Islet of Langerhans (tissue), 1 donor: ENCODE measurements around the gene DNAJC22.
"Not testable (repeated sequence)": the region's sequence is repeated elsewhere in the genome, so short reads cannot be mapped to it uniquely, and the experiment has no call there.

Source experiments
- FAIRE-seq: peaks from one replicate; lab custom pipeline; 2011; peaks lifted over from hg19 to GRCh38; lab: Jason Lieb, UNC

The DNAJC22 gene

DNA sequence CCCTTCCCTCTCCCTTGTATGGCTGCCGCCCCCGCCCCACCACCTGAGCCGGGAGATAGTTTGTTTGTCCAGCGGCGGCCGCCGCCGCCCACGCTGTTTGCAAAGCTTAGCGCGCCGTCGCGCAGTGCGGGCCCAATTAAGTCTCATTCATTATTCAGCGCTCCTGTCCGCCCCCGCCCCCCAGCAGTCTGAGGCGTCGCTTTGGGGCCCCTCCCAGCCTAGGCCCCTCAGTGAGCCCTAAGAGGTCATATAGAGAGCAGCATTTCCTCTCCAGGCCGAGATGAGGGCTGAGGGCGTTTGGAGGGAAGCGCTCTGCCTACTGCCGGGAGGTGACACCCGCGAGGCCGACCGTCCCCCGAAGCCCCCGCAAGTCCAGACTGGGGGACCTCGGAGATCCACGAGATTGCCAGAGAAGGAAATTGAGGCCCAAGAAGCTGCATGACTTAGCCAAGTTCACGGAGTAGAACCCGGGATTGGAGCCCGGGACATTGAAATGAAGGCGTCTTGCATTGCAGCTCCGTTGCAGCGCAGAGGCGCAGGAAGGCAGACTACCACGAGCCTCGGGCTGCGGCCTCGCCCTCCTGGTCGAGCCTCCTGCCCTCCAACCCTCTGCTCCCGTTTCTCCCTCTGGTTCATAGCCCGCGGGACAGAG lies at the start of gene DNAJC22:
DNAJC22 (plus strand) TSS at position 230 of the 652 bp plus-strand sequence. CDS start 1,985 bp downstream, outside the sequence.
- FAIRE-seq, result no peak

DNA sequence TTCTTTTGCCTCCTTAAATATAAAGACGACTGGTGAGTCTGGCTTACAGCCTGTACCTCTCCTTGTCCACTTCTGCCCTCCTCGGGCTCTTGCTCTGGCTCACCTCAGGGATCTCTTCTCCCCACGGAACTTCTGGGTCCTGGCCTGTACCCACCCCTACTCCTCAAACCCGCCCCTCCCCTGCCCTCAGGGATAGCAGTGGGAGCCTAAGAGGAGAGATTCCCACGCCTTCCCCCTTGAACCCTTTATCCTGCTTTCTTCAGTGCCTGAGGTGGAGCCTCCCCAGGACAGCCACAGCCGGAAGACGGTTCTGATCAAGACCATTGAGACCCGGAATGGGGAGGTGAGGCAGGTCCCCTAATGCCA lies 49.0 kb upstream of the DNAJC22 start:
- no peak for FAIRE-seq

- FAIRE-seq, result no peak
Observed at GRCh38 chr12:49298160-49298559, 48.5 kb upstream of the DNAJC22 start.

- FAIRE-seq, result no peak
Observed at GRCh38 chr12:49301760-49302159, 44.9 kb upstream of the DNAJC22 start.

DNA sequence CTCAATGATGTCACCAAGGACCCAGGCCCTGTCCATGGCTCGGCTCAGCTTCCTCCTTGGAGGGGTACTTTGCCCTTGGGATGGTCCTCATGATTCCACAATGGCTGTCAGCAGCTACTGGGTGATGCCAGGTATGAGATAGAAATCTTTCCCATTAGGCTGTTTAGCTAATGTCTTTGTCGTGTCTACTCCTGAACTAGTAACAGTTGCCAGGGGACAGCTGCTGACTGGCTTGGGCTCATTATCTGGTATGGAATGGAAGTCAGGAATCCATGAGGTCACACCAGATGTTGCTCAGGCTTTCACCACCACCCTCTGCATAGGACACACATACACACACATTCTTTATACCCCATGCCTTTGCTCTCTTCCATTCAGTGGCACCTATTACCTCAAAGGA lies 42.5 kb upstream of the DNAJC22 start:
- FAIRE-seq, result no peak

DNA sequence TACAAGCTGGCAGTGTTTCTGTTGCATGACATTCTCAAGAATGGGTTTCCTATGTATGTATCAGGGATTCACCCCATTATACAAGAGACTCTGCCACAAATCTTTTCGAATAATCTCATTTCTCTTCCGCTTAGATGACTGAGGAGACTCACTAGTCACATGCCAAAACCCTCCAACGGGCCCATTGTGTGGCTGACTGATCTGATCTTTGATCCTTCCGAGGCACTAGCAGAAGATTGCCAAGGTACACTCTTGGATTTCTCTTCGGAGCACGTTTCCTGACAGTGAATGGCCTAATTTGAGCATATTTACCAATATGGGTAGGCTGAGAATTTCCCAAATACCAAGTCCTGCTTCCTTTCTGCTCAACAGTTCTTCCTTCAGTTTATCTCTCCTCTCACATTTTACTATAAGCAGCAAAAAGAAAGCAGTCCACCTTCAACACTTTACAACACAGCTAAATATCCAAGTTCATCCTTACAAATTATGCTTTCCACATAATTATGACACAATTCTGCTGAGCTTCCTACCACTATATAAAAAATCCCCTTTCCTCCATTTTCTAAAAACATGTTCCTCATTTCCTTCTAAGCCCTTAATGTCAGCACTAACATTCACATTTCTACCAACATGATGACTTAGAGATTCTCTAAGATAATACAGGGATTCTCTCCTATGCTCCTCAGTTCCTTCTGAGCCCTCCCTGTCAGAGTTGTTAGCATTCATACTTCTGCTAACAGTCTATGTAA lies 40.8 kb upstream of the DNAJC22 start:
- no peak for FAIRE-seq

GRCh38 chr12:49309386-49309785 lies 37.3 kb upstream of the DNAJC22 start:
- FAIRE-seq, result no peak

GRCh38 chr12:49310451-49311000 lies 36.2 kb upstream of the DNAJC22 start:
- not testable (repeated sequence) for FAIRE-seq

GRCh38 chr12:49314811-49315210 lies 31.9 kb upstream of the DNAJC22 start:
- FAIRE-seq, result no peak

GRCh38 chr12:49317118-49317517 lies 29.6 kb upstream of the DNAJC22 start:
- not testable (repeated sequence) for FAIRE-seq

- FAIRE-seq, result not testable (repeated sequence)
Observed at GRCh38 chr12:49320411-49321103, 26.1 kb upstream of the DNAJC22 start.

- no peak for FAIRE-seq
Observed at GRCh38 chr12:49322367-49322707, 24.4 kb upstream of the DNAJC22 start.

- FAIRE-seq, result peak; percentile 92
Observed at GRCh38 chr12:49322708-49323523, 23.8 kb upstream of the DNAJC22 start, which contains the start of gene TROAP. TSS of gene TROAP (plus strand) at chr12:49323255. CDS start at chr12:49323609, 354 bp downstream.

- FAIRE-seq, result no peak
Observed at GRCh38 chr12:49323524-49324097, 23.1 kb upstream of the DNAJC22 start.

DNA sequence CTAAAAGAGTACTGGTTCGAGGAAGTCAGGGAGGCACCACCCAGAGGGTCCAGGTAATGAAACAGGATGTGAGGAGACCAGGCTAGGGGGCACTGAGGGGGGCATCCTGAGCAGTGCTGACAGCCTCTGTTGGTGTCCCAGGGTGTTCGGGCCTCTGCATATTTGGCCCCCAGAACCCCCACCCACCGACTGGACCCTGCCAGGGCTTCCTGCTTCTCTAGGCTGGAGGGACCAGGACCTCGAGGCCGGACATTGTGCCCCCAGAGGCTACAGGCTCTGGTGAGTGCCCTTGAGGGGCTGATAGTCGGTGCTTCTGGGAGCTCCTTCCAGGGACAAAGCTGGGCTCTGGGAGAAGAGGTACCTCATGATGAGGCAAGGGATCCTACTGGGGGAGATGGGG lies 21.1 kb upstream of the DNAJC22 start:
- no peak for FAIRE-seq

DNA sequence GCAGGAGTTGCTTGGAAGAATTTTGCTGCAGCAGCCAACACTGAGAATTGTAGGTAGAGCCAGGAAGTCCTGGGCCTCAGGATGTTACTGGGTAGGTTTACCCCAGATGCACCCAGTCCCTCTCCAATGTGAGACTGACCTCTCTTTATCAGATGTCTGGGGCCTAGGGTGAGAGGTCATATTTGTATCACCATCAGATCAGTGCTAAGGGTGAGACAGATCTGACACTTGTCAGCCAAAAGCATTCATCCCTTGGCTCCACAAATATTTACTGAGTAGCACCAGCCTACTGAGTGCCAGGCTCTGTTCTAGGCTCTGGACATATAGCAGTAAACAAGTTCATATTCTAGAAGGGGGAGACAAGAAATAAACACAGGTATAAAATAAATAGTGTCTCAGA lies 19.3 kb upstream of the DNAJC22 start:
- FAIRE-seq, result no peak

- FAIRE-seq, result no peak
Observed at GRCh38 chr12:49327887-49328286, 18.8 kb upstream of the DNAJC22 start.

DNA sequence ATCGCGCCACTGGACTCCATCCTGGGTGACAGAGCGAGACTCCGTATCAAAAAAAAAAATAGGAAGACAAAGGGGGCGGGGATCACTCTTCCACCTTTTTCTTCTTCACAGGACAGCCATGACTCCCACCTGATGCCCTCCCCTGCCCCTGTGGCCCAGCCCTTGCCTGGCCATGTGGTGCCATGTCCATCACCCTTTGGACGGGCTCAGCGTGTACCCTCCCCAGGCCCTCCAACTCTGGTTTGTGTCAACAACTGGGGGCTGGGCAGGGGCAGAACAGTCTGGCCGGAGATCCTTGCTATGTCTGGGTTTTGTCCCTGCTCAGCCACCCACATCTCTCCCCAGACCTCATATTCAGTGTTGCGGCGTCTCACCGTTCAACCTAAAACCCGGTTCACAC lies 17.9 kb upstream of the DNAJC22 start:
- FAIRE-seq, result no peak

GRCh38 chr12:49330032-49330619 lies 16.6 kb upstream of the DNAJC22 start:
- no peak for FAIRE-seq

DNA sequence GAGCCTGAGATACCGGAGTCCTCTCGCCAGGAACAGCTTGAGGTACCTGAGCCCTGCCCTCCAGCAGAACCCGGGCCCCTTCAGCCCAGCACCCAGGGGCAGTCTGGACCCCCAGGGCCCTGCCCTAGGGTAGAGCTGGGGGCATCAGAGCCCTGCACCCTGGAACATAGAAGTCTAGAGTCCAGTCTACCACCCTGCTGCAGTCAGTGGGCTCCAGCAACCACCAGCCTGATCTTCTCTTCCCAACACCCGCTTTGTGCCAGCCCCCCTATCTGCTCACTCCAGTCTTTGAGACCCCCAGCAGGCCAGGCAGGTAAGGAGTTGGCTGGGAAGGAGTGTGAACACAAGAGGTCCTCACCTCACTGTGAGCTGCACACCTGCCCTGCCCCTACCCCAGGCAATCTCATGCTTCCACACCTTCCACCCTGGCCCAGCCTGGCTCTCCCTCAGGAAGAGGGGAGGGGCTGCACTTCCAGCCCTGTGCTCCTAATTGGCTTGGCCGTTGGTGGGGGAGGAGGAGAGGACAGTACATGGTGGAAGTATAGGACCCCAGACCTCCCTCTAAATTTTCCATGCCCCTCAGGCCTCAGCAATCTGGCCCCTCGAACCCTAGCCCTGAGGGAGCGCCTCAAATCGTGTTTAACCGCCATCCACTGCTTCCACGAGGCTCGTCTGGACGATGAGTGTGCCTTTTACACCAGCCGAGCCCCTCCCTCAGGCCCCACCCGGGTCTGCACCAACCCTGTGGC lies 15.9 kb upstream of the DNAJC22 start:
- no peak for FAIRE-seq
